IMR-90 (cell line): Measurements from ENCODE around the gene PHC2. TPM values are rescaled to one million over a fixed set of nuclear protein-coding genes. Genes with fewer than 3 reads are reported as not detected.

ENCODE experiments used
- ATAC-seq: fragments of 200-7000 bp; cut with Tn5 transposase; 2 replicates; pipeline ENCODE4 v1.9.1; 2020; ENCODE audit warnings: low read depth, mild to moderate bottlenecking, moderate library complexity
- BruUV-seq: library from RNA; stranded (reverse); fragments of 400-500 nt; replicated peaks from 2 replicates; lab custom pipeline; 2021; lab: Mats Ljungman, UMichigan
- CTCF ChIA-PET: fragments of 300-600 bp; formaldehyde crosslinking; extraction: SDS; loops from one replicate; lab custom pipeline; 2021; ENCODE audit warnings: antibody characterized with exemption; lab: Yijun Ruan, JAX
- POLR2A ChIA-PET: fragments of 300-600 bp; sonication (Branson Sonifier 250); formaldehyde crosslinking; loops from one replicate; lab custom pipeline; 2022; ENCODE audit warnings: antibody characterized with exemption; ENCODE audit not compliant: unreplicated experiment; lab: Charles Lee
- DNase-seq: peaks from one replicate; pipeline ENCODE4 v3.0.0; 2013
- H2AFZ ChIP-seq: replicated peaks from 2 replicates; pipeline ENCODE3; 2013; ENCODE audit warnings: low read length, mild to moderate bottlenecking; ENCODE audit not compliant: poor library complexity
- H2AK5ac ChIP-seq: 2 replicates; pipeline ENCODE4 v1.6.1; 2013; ENCODE audit warnings: low read depth, low read length, inconsistent platforms
- H2AK9ac ChIP-seq: replicated peaks from 2 replicates; pipeline ENCODE3; 2013; ENCODE audit warnings: mild to moderate bottlenecking, low read depth, low read length, moderate library complexity; ENCODE audit not compliant: poor library complexity
- H2BK120ac ChIP-seq: 2 replicates; pipeline ENCODE4 v1.6.1; 2013; ENCODE audit warnings: low read depth, low read length, inconsistent platforms
- H2BK15ac ChIP-seq: 3 replicates; pipeline ENCODE4 v1.6.1; 2013; ENCODE audit warnings: low read depth, low read length, inconsistent platforms
- H2BK20ac ChIP-seq: 2 replicates; pipeline ENCODE4 v1.6.1; 2013; ENCODE audit warnings: low read depth, mild to moderate bottlenecking, inconsistent platforms, low read length, moderate library complexity
- H2BK5ac ChIP-seq: 2 replicates; pipeline ENCODE4 v1.6.1; 2013; ENCODE audit warnings: mild to moderate bottlenecking, low read depth, low read length, inconsistent platforms; ENCODE audit not compliant: poor library complexity, severe bottlenecking
- H3K14ac ChIP-seq: replicated peaks from 2 replicates; pipeline ENCODE4 v1.6.1; 2013; ENCODE audit warnings: low read depth, low read length, inconsistent platforms
- H3K18ac ChIP-seq: 2 replicates; pipeline ENCODE4 v1.6.1; 2013; ENCODE audit warnings: low read depth, low read length, control low read depth
- H3K23ac ChIP-seq: 2 replicates; pipeline ENCODE4 v1.6.1; 2013; ENCODE audit warnings: low read depth, low read length, inconsistent platforms
- H3K27ac ChIP-seq: 2 replicates; pipeline ENCODE4 v1.5.1; 2013; ENCODE audit warnings: mild to moderate bottlenecking, control low read depth, low read length; ENCODE audit not compliant: insufficient read depth
- H3K27me3 ChIP-seq: 2 replicates; pipeline ENCODE4 v1.6.1; 2013; ENCODE audit warnings: low read length; ENCODE audit not compliant: control insufficient read depth, insufficient read depth
- H3K36me3 ChIP-seq: 2 replicates; pipeline ENCODE4 v1.6.1; 2013; ENCODE audit warnings: low read length, mixed read lengths; ENCODE audit not compliant: control insufficient read depth, insufficient read depth
- H3K4ac ChIP-seq: 2 replicates; pipeline ENCODE4 v1.6.1; 2013; ENCODE audit warnings: low read depth, low read length, inconsistent platforms
- H3K4me1 ChIP-seq: 2 replicates; pipeline ENCODE4 v1.6.1; 2013; ENCODE audit warnings: low read length, mixed read lengths; ENCODE audit not compliant: control insufficient read depth, insufficient read depth
- H3K4me2 ChIP-seq: 2 replicates; pipeline ENCODE4 v1.6.1; 2013; ENCODE audit warnings: low read depth, mild to moderate bottlenecking, control low read depth, low read length, moderate library complexity
- H3K4me3 ChIP-seq: 2 replicates; pipeline ENCODE4 v1.5.1; 2013; ENCODE audit warnings: low read depth, mild to moderate bottlenecking, control low read depth, low read length, moderate library complexity; ENCODE audit not compliant: insufficient read depth
- H3K56ac ChIP-seq: 2 replicates; pipeline ENCODE4 v1.6.1; 2013; ENCODE audit warnings: low read length, inconsistent platforms; ENCODE audit not compliant: insufficient read depth; ENCODE audit errors: extremely low read depth
- H3K79me1 ChIP-seq, 2 experiments: 2 replicates each; pipeline ENCODE4 v1.6.1; 2013; ENCODE audit warnings: low read length in 2 of 2, inconsistent platforms in 1 of 2, low read depth in 1 of 2
- H3K9ac ChIP-seq: 2 replicates; pipeline ENCODE4 v1.6.1; 2013; ENCODE audit warnings: low read depth, low read length, control low read depth
- H3K9me1 ChIP-seq: 2 replicates; pipeline ENCODE4 v1.6.1; 2013; ENCODE audit warnings: low read length, inconsistent platforms; ENCODE audit not compliant: insufficient read depth
- H3K9me3 ChIP-seq: 2 replicates; pipeline ENCODE4 v1.6.1; 2013; ENCODE audit warnings: low read length; ENCODE audit not compliant: control insufficient read depth, insufficient read depth
- H4K20me1 ChIP-seq: 2 replicates; pipeline ENCODE4 v1.6.1; 2013; ENCODE audit warnings: low read length, inconsistent platforms; ENCODE audit not compliant: insufficient read depth
- H4K5ac ChIP-seq: 2 replicates; pipeline ENCODE4 v1.6.1; 2013; ENCODE audit warnings: mild to moderate bottlenecking, low read depth, low read length, control low read depth
- H4K8ac ChIP-seq, 2 experiments: 2 replicates each; pipeline ENCODE4 v1.6.1; 2013; ENCODE audit warnings: low read depth in 2 of 2, low read length in 2 of 2, control low read depth in 1 of 2, inconsistent platforms in 1 of 2
- H4K91ac ChIP-seq: 2 replicates; pipeline ENCODE4 v1.6.1; 2013; ENCODE audit warnings: low read depth, low read length, inconsistent platforms; ENCODE audit not compliant: insufficient read depth
- CHD1 ChIP-seq: IDR thresholded peaks from 2 replicates; pipeline ENCODE4 v1.6.1; 2012; ENCODE audit warnings: low read depth, low read length, improper control_type of control experiment
- FOS ChIP-seq: fragments of 150-350 bp; IDR thresholded peaks from 2 replicates; pipeline ENCODE4 v1.6.1; 2016; ENCODE audit warnings: low read depth, low read length
- MAZ ChIP-seq: IDR thresholded peaks from 2 replicates; pipeline ENCODE4 v1.6.1; 2012; ENCODE audit warnings: low read depth, mild to moderate bottlenecking, low read length, improper control_type of control experiment, moderate library complexity, borderline replicate concordance
- NFE2L2 ChIP-seq: fragments of 150-350 bp; IDR thresholded peaks from 2 replicates; pipeline ENCODE4 v1.6.1; 2016; ENCODE audit warnings: low read depth, mild to moderate bottlenecking, low read length
- POLR2A ChIP-seq: IDR thresholded peaks from 2 replicates; pipeline ENCODE4 v1.6.1; 2012; ENCODE audit warnings: mild to moderate bottlenecking, low read depth, low read length
- RCOR1 ChIP-seq: IDR thresholded peaks from 2 replicates; pipeline ENCODE4 v1.6.1; 2012; ENCODE audit warnings: mild to moderate bottlenecking, low read length, improper control_type of control experiment; ENCODE audit not compliant: insufficient replicate concordance
- SMC3 ChIP-seq: fragments of 150-350 bp; IDR thresholded peaks from 2 replicates; pipeline ENCODE4 v1.6.1; 2016; ENCODE audit warnings: low read depth, mild to moderate bottlenecking, antibody characterized with exemption, low read length, moderate library complexity
- WGBS, 2 experiments: methylation state at CpG; one replicate each; pipeline versions ENCODE4 v1.1.5 to v1.1.7; 2013; ENCODE audit warnings: missing lambda C conversion rate in 2 of 2; ENCODE audit not compliant: insufficient read length in 1 of 2; ENCODE audit errors: extremely low coverage in 2 of 2; 5-methylcytosine and 5-hydroxymethylcytosine counted together
- dilution Hi-C: fragments of 300-500 bp; cut with HindIII; formaldehyde crosslinking; loops from one replicate; pipeline ENCODE4 v1.14.3; 2018; ENCODE audit warnings: low sequenced_read_pairs; ENCODE audit not compliant: unreplicated experiment
- in situ Hi-C: fragments of 300-500 bp; cut with MboI; formaldehyde crosslinking; loops from 3 replicates; pipeline ENCODE4 v1.14.3; 2019; ENCODE audit warnings: low sequenced_read_pairs, inconsistent platforms, mixed read lengths
- intact Hi-C: fragments of 100-400 bp; cut with micrococcal nuclease; formaldehyde crosslinking; loops from 2 replicates; pipeline ENCODE4 v1.10.0; 2022
- polyA plus RNA-seq, 3 experiments: library from polyadenylated mRNA; depleted of rRNA; stranded (reverse); fragments of >200 nt; gene quantifications; 2 replicates each; pipeline ENCODE4 v1.2.3, GENCODE V29; 2012; ENCODE audit warnings: low replicate concordance in 1 of 3
- total RNA-seq: library from RNA; depleted of rRNA; stranded (reverse); fragments of >200 nt; gene quantifications from 2 replicates; pipeline ENCODE4 v1.2.3, GENCODE V29; 2012
- TF ChIP-seq, protein P1 (sequence below): fragments of 150-350 bp; IDR thresholded peaks from 2 replicates; pipeline ENCODE4 v1.6.1; 2017; ENCODE audit warnings: mild to moderate bottlenecking, antibody characterized with exemption, low read length, low read depth
- TF ChIP-seq, protein P2 (sequence below): fragments of 150-350 bp; IDR thresholded peaks from 2 replicates; pipeline ENCODE4 v1.6.1; 2016; ENCODE audit warnings: low read depth, mild to moderate bottlenecking, low read length, moderate library complexity, borderline replicate concordance

Gene PHC2
- total and polyA plus RNA-seq, 2 of the 4 experiments (the other 2 are of a cell fraction), result 46.4 to 98.1 TPM

DNA sequence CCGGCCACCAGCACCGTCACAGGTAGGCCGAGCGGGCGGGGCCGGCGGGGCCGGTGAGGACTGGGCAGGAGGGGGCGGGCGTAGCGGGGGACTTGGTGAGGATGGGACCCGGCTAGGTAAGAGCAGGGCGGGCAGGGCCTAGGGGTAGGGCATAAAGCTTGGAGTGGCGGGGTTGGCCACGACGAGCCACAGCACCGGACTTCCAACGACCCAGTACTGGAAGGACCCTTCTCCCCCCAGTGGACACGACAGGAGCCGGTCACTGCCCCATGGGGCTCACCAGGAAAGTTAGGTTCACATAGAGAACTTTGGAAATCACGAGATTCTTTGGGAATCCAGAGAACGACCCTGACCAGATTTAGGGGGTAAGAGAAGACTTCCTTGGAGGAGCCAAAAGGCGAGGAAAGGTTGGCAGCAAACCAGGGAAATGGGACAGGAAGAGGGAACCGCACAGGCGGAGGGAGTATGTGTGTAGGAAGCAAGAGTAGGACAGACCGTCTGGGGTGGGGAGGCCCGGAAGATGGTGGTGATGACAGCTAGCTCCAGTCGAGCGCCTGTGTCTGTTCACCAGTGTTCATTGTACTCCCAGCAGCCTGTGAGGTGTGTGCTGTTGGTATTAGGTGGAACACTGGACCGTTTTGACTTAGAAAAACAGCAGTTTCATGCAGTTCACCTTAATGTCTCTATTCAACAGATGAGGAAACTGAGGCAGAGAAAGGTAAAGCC is 154.2 kb downstream of the PHC2 start:
- H4K20me1 ChIP-seq, result peaks cover 17% of the 10 kb centered on the region; the same call in 1 of the 2 replicates
- peaks cover 34% of the 10 kb centered on the region for H3K36me3 ChIP-seq
- no peak overlapping the region for H3K4me3 ChIP-seq
- TF ChIP-seq, protein P1, sequence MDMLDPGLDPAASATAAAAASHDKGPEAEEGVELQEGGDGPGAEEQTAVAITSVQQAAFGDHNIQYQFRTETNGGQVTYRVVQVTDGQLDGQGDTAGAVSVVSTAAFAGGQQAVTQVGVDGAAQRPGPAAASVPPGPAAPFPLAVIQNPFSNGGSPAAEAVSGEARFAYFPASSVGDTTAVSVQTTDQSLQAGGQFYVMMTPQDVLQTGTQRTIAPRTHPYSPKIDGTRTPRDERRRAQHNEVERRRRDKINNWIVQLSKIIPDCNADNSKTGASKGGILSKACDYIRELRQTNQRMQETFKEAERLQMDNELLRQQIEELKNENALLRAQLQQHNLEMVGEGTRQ, result no peak
- TF ChIP-seq FOS (no peak), CHD1 (no peak), NFE2L2 (no peak), MAZ (no peak), POLR2A (no peak), RCOR1 (no peak), SMC3 (no peak)
- TF ChIP-seq, protein P2, sequence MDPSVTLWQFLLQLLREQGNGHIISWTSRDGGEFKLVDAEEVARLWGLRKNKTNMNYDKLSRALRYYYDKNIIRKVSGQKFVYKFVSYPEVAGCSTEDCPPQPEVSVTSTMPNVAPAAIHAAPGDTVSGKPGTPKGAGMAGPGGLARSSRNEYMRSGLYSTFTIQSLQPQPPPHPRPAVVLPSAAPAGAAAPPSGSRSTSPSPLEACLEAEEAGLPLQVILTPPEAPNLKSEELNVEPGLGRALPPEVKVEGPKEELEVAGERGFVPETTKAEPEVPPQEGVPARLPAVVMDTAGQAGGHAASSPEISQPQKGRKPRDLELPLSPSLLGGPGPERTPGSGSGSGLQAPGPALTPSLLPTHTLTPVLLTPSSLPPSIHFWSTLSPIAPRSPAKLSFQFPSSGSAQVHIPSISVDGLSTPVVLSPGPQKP, result no peak
- BruUV-seq, result no TSS peak
- no peak overlapping the region for H3K4ac ChIP-seq
- H2BK20ac ChIP-seq, result no peak overlapping the region
- no peak overlapping the region for H3K27ac ChIP-seq
- in situ Hi-C loops (no loop called here), intact Hi-C loops (no loop called here), dilution Hi-C loops (no loop called here)
- H3K27me3 ChIP-seq, result no peaks in the 10 kb centered on the region
- ChIA-PET CTCF (interaction anchor here (1.6 kb wide), 1 partner anchor 19 kb away, joined by 6 read pairs; no protein-coding TSS in a partner anchor), POLR2A (no interaction called here)
- H4K5ac ChIP-seq, result no peak overlapping the region
- H2BK15ac ChIP-seq, result no peak overlapping the region
- ATAC-seq (no peak), DNase-seq (no peak)
- no peak overlapping the region for H2AFZ ChIP-seq
- H3K9ac ChIP-seq, result no peak overlapping the region
- no peak overlapping the region for H2AK5ac ChIP-seq
- no peak overlapping the region for H2BK5ac ChIP-seq
- H3K4me1 ChIP-seq, result no peaks in the 10 kb centered on the region; the same call in 1 of the 2 replicates
- no peak overlapping the region for H3K56ac ChIP-seq
- peaks cover 13% of the 10 kb centered on the region for H3K9me1 ChIP-seq
- no peak overlapping the region for H4K8ac ChIP-seq
- 88% methylated on average over 12 of the region's 30 CpGs; no CpG with 5 or more reads in 1 of the 2 experiments for whole genome bisulfite sequencing, 2 experiments
- H3K79me1 ChIP-seq, result peaks cover 26 to 43% of the 10 kb centered on the region in 2 experiments
- H3K9me3 ChIP-seq, result no peaks in the 10 kb centered on the region
- no peak overlapping the region for H3K18ac ChIP-seq
- H2AK9ac ChIP-seq, result no peak overlapping the region
- H3K4me2 ChIP-seq, result no peak overlapping the region
- no peak overlapping the region for H3K14ac ChIP-seq
- no peak overlapping the region for H2BK120ac ChIP-seq
- H3K23ac ChIP-seq, result no peak overlapping the region
- no peak overlapping the region for H4K91ac ChIP-seq
